DMS153 treated with DMSO at 0.1 percent for 48 hours (cell line): ENCODE measurements around the gene ODAD3.
A peak's percentile ranks its signal among the peaks of the same experiment; 100 is the strongest.
"Not testable (repeated sequence)": the region's sequence is repeated elsewhere in the genome, so short reads cannot be mapped to it uniquely, and the experiment has no call there.

Experiments used
- DNase-seq: peaks from one replicate; lab custom pipeline; 2025; ENCODE audit not compliant: unreplicated experiment; lab: John Stamatoyannopoulos, UW

The ODAD3 gene

GRCh38 chr19:11444059-11444458, 9.1 kb upstream of the ODAD3 start:
- no peak for DNase-seq

GRCh38 chr19:11437955-11438354, 3.0 kb upstream of the ODAD3 start:
- no peak for DNase-seq

GRCh38 chr19:11435833-11436313, 952 bp upstream of the ODAD3 start:
- DNase-seq: no peak

GRCh38 chr19:11434703-11435056, 241 bp downstream of the ODAD3 start:
- DNase-seq: no peak

- DNase-seq: not testable (repeated sequence)
These were observed 1.4 kb downstream of the ODAD3 start for GRCh38 chr19:11433526-11433925.

- DNase-seq: no peak
These were observed 8.3 kb downstream of the ODAD3 start for GRCh38 chr19:11426656-11427055.

GRCh38 chr19:11425719-11426457, 9.0 kb downstream of the ODAD3 start:
- DNase-seq: no peak

- DNase-seq: no peak
These were observed 11.1 kb downstream of the ODAD3 start for GRCh38 chr19:11423791-11424181.

- no peak for DNase-seq
These were observed 11.6 kb downstream of the ODAD3 start for GRCh38 chr19:11423164-11423790.

- DNase-seq: peak; percentile 50
These were observed 12.5 kb downstream of the ODAD3 start for GRCh38 chr19:11422163-11423065.

GRCh38 chr19:11421371-11422098, 13.4 kb downstream of the ODAD3 start:
- peak; percentile 50 for DNase-seq

- DNase-seq: peak; percentile 10
These were observed 14.2 kb downstream of the ODAD3 start for GRCh38 chr19:11420429-11421370.

GRCh38 chr19:11418549-11419506, 16.1 kb downstream of the ODAD3 start, which contains the start of gene RGL3:
Gene RGL3, minus strand, starts transcription at chr19:11419314. Its CDS starts 36 bp downstream, at chr19:11419278.
- peak; percentile 18 for DNase-seq

- peak; percentile 61 for DNase-seq
These were observed 16.8 kb downstream of the ODAD3 start for GRCh38 chr19:11418094-11418548.

- DNase-seq: no peak
These were observed 18.4 kb downstream of the ODAD3 start for GRCh38 chr19:11416346-11417052.

GRCh38 chr19:11414544-11414943, 20.4 kb downstream of the ODAD3 start:
- no peak for DNase-seq

GRCh38 chr19:11410682-11411081, 24.2 kb downstream of the ODAD3 start:
- DNase-seq: no peak

GRCh38 chr19:11408591-11408990, 26.3 kb downstream of the ODAD3 start:
- DNase-seq: no peak
